Measurements from ENCODE around the gene HRH3. TPM values are rescaled to one million over a fixed set of nuclear protein-coding genes. Genes with fewer than 3 reads are reported as not detected.

HRH3 gene
- 1.8 and 1.9 TPM in 2 replicates for total RNA-seq (2021)
- long read RNA-seq: 0 reads

- peak within 1 kb of the TSS; percentile 60 for H3K14ac ChIP-seq (ENCODE audit: insufficient read depth, low read length)
- no peaks in the 10 kb centered on the region for H4K20me1 ChIP-seq (ENCODE audit: control insufficient read depth, insufficient read depth, insufficient read length)
- no peaks in the 10 kb centered on the region for H3K79me1 ChIP-seq (ENCODE audit: insufficient read depth, low read depth, low read length, poor library complexity, severe bottlenecking)
- H3K27me3 ChIP-seq (ENCODE audit: insufficient read depth, low read length): peaks cover 29% of the 10 kb centered on the region; the same call in 1 of the 2 replicates
- peak; percentile 82 for DNase-seq
- no peak within 1 kb of the TSS for H2AFZ ChIP-seq (ENCODE audit: low read length)
- WGBS (ENCODE audit: extremely low coverage, insufficient read length, low lambda C conversion rate): no CpG with 5 or more reads among the region's 84 CpGs
- H2BK12ac ChIP-seq (ENCODE audit: insufficient read length, low read depth, low read length): no peak within 1 kb of the TSS
- Mint-ChIP-seq H3K4me3 (peak within 1 kb of the TSS; percentile 55 to 81), H3K27ac (peak within 1 kb of the TSS in 1 of 3 experiments; percentile 87; a peak in 1 of 7 replicates), H3K9me3 (no peaks in the 10 kb centered on the region), H3K4me1 (peaks cover 14 to 23% of the 10 kb centered on the region in 2 experiments), H3K27me3 (ENCODE audit: low read depth) (peaks cover 86% of the 10 kb centered on the region), H3K36me3 (ENCODE audit: insufficient read depth in 1 of 3, low read depth in 3 of 3) (no peaks in the 10 kb centered on the region)
- no peak within 1 kb of the TSS for H2AK5ac ChIP-seq (ENCODE audit: insufficient read length, low read length)
- H3K79me2 ChIP-seq (ENCODE audit: insufficient read depth, low read length): no peaks in the 10 kb centered on the region
- no peak within 1 kb of the TSS for H3K18ac ChIP-seq (ENCODE audit: insufficient read length, low read depth, low read length)
- H3K23ac ChIP-seq (ENCODE audit: insufficient read length, low read depth, low read length): no peak within 1 kb of the TSS
- no peaks in the 10 kb centered on the region for H3K9me3 ChIP-seq (ENCODE audit: control insufficient read depth, low read depth, low read length)
- H4K8ac ChIP-seq (replicated peaks; ENCODE audit: insufficient read length, low read depth, low read length): no peak within 1 kb of the TSS
- no peak for TF ChIP-seq CTCF (conservative IDR thresholded peaks at IDR 0.05)
- H3K27ac ChIP-seq (ENCODE audit: insufficient read length, low read depth, low read length): no peak within 1 kb of the TSS
- no peaks in the 10 kb centered on the region for H3K4me1 ChIP-seq (ENCODE audit: insufficient read depth, low read length)
- H4K5ac ChIP-seq (ENCODE audit: insufficient read length, low read depth, low read length): no peak within 1 kb of the TSS
- no peak within 1 kb of the TSS for H2BK20ac ChIP-seq (ENCODE audit: low read depth, low read length, poor library complexity, severe bottlenecking)
- no peak within 1 kb of the TSS for H2BK15ac ChIP-seq (ENCODE audit: low read depth, low read length)
- no peak within 1 kb of the TSS for H3T11ph ChIP-seq (ENCODE audit: low read length)
- H2BK120ac ChIP-seq (ENCODE audit: low read depth, low read length, poor library complexity, severe bottlenecking): no peak within 1 kb of the TSS
- no peak within 1 kb of the TSS for H3K9ac ChIP-seq (ENCODE audit: extremely low read depth, insufficient read length, low read length)
- no peak within 1 kb of the TSS for H3K56ac ChIP-seq (ENCODE audit: insufficient read length, low read depth, low read length)
- H3K4me2 ChIP-seq (ENCODE audit: insufficient read depth, insufficient read length, low read length): peak within 1 kb of the TSS; percentile 84
- no peak within 1 kb of the TSS for H4K91ac ChIP-seq (ENCODE audit: insufficient read length, low read depth, low read length)
- H2BK5ac ChIP-seq (ENCODE audit: insufficient read length, low read length): no peak within 1 kb of the TSS
- peaks cover 12% of the 10 kb centered on the region for H3K23me2 ChIP-seq (ENCODE audit: insufficient read length, low read depth, low read length, poor library complexity, severe bottlenecking)
- no peak within 1 kb of the TSS for H3K4ac ChIP-seq (ENCODE audit: low read depth, low read length)
These were observed at the start of gene HRH3 for GRCh38 chr20:62219992-62220665. HRH3 (minus strand) TSS chr20:62220278; CDS start chr20:62219970, 308 bp downstream.
